HT1080 (cell line): Measurements from ENCODE around the gene CHMP5. TPM values are rescaled to one million over a fixed set of nuclear protein-coding genes. Genes with fewer than 3 reads are reported as not detected.
A peak's percentile ranks its signal among the peaks of the same experiment; 100 is the strongest.

Experiments used
- DNase-seq: peaks from one replicate; pipeline ENCODE4 v3.0.0-alpha.2; 2015; ENCODE audit warnings: low read depth
- total RNA-seq: library from RNA; depleted of rRNA; stranded (reverse); fragments of >200 nt; shearing (Covaris generic); gene quantifications from 2 replicates; pipeline ENCODE4 v1.2.3, GENCODE V29; 2014

Gene CHMP5
- total RNA-seq, 1 experiment from 2014 or later, result 86.5 TPM

DNA sequence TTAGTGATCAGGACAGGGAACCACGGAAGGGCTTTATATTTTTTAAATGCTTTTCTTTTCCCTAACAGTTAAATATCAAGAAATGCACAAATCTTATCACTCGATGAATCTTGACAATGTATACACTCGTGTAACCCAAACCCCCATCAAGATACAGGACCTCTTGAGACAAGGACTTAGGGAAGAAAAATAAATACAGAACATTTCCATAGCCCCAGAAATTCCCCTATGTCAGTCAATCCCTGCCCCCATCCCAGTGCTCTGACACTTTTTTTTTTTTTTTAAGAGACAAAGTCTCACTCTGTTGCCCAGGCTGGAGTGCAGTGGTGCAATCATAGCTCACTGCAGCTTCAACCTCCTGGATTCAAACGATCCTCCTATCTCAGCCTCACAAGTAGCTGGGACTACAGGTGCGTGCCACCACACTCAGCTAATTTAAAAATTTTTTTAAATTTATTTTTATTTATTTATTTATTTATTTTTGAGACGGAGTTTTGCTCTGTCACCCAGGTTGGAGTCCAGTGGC is 22.2 kb upstream of the CHMP5 start:
- DNase-seq, result no peak

DNA sequence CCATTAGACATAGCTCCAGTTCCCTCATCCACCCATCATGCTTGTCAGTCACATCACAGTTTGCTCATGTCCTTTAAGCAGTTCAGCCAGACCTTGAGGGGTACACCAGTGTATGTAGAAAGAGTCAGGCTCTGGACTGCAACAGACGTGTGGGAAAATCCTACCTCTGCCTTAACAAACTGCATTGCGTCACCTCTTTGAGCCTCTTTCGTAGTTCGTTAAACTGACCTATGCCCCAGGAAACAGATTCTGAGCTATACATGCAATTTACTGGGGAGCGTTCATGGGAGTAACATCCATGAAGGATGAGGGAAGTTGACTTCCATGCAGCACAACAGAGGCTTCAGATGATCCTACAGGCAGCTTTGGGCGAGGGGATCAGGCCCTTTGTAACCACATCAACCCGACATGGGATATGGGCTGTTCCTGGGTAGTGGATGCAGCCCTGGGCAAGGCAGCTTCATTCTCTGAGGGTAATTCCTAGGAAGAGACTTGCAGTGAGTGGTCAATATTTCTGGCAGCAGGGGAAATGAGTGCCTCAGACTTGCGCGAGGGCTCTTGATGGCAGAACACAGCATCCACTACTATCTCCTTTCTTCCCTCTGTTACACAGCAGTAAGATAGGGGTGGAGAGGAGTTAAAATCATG is 20.6 kb upstream of the CHMP5 start:
- DNase-seq, result no peak

DNA sequence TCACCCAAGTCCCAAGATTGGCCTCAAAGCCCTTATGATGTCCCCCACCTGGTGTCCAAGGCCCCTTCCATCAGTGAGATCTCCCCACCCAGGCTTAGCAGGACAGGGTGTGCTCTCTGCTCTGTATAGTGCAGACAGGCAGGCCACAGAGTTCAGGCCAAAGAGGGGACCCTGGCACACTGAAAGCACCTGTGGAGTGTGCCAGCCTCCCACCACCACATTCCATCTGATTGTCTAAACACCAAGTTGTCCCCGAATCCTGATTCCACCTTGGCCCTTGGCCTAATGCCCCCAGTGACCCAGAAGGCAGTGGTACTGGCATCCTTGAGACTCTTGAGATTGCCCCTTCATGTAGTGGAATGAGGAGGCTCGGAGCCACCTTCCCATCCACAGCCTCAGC is 19.5 kb upstream of the CHMP5 start:
- DNase-seq, result no peak

DNA sequence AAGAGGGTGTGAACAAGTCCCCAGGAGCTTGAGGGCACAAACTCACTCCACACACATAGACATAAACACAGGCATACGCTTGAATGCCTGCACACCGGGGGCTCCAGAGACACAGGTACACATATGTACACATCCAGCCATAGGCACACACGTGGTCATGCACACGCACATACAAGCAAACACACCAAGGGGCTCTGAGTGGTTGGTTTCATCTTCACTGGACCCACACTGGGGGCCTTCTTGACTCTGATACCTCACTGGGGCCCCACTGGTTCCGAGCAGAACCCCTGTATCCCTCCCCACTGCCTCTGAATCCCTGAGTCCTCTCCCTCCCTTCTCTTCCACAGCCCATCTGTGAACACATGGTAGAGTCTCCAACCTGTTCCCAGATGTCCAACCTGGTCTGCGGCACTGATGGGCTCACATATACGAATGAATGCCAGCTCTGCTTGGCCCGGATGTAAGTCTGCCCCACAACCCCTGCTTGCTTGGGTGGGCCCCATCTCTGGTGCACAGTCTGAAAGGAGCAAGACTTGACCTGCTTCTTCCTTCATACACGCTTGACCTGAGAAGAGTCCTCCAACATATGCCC is 18.5 kb upstream of the CHMP5 start:
- DNase-seq, result no peak

DNA sequence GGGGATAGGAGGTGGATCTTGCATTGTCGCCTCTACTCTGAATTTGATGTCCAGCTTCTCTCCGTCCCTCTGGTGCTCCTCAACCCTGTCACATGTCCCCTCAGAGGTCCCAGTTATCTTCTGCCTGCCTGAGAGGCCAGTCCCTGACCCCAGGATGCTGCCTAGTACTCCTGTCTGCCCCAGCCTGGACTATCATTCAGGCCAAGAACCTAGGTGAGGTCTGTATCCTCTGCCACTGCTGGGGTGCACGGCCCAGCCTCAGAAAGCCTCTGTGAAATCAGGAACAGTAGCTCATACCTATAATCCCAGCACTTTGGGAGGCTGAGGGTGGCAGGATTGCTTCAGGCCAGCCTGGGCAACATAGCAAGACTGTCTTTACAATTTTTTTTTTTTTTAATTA is 16.2 kb upstream of the CHMP5 start:
- no peak for DNase-seq

DNA sequence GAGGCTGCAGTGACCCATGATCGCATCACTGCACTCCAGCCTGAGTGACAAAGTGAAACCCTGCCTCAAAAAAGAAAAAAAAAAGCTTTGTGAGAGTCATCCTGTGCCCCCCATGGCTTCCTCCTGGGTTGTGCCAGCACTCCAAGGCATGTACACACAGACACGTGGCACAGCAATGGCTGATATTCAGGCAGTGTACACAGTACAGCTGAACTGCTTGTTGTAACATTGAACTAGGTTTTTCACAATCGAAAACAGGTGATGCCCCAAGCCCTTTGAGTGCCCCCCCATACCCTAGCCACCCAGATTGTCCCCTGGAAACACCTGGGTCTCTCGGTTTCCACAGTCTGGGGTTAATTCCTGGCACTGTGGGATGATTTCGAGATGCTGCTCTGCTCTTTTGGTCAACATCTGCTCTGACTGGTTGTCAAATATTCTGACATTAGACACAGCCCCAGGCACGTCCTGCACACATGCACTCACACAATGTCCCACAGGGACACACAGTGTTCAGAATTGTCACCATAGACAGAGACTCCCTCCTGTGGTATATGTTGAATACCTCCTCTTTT is 15.7 kb upstream of the CHMP5 start:
- DNase-seq, result peak; percentile 29

DNA sequence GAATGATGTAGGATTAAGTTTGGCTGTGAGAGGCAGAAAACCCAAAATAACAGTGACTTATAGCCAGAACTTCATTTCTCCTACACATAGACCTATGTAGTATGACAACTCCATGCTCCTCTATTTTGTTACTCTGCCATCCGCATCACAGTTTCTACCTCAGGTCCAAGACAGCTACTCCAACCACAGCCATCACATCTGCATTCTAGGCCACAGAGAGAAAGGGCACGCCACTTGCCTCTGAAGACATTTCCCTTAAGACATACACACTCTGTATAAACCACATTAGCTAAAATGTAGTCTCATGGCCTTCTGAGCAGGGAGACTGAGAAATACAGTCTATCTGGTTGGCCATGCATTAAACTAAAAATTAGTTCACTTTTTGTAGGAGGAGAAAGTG is 14.9 kb upstream of the CHMP5 start:
- no peak for DNase-seq

DNA sequence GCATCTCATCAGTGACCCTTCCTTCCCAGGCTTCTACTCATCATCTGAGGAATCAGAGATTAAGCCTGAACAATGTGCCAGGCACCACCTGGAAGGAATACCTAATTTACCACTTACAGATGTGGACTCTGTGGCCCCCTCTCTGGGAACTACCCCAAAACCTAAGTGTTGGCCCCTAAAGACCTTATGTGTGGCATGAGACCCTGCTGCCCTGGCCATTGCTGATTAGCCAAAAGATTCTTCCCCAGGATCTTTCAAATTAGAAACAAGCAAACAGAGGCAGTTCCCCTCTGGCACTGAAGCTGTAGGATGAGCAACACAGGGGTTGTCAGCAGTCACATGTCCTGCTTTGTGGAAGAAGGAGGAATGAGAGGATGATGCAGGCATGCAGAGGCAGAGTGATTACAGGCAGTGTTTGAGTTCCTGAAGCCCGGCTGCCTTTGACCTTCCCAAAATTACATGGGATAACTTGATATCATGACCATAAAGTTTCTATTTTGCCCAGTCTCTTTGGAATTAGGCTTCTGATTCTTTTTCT is 14.3 kb upstream of the CHMP5 start:
- DNase-seq, result peak; percentile 39

DNA sequence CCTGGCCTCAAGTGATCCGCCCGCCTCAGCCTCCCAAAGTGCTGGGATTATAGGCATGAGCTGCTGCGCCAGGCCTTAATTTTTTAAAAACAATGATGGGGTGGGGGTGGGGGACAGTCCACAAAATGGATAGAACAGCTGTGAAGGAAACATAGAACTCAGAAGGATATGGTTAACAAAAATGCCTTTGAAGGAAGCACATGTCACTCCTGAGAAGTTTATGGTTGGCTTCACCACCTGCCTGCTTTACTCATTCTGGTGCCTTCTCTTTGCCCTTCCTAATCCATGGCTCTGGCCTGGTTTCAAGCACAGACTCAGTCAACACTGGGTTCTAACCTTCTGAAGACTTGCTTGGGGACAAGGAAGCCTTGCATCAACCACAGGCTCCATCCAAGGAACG is 10.6 kb upstream of the CHMP5 start:
- DNase-seq, result no peak

DNA sequence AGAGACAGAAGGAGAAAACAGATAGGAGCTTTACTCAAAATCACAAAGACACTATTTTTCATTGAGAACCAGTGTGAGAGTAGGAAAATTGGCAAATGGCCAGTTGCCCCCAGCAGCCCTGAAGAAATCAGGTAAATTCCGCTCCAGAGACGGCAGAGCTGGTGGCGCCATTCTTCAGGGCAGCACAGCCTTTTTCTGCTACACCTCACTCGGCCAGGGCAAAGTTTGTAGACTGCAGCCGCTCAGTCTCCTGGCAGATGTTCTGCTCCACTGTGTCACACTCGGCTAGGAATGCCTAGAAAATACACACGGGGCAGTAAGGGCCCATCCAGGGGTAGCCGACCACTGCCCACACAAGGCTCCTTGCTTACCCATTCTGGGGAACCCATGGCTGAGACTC is 9.8 kb upstream of the CHMP5 start:
- no peak for DNase-seq

DNA sequence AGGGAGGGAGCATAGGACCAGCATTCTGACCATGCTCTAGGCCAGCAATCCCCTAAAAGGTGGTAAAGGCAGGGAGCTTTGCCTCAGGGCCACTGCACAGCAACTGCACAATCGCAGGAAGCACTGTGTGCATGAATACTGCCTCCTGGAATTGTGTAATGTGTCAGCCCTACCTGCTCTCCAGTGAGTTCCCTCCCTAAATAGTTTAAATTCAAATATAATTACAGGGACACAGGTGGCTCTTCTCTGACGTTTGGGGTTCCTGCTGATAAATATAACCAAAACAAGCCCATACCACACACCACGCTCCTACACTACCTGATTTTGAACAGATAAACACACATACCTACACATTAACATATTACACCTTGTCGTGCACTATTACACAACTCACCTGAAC is 9.4 kb upstream of the CHMP5 start:
- no peak for DNase-seq

DNA sequence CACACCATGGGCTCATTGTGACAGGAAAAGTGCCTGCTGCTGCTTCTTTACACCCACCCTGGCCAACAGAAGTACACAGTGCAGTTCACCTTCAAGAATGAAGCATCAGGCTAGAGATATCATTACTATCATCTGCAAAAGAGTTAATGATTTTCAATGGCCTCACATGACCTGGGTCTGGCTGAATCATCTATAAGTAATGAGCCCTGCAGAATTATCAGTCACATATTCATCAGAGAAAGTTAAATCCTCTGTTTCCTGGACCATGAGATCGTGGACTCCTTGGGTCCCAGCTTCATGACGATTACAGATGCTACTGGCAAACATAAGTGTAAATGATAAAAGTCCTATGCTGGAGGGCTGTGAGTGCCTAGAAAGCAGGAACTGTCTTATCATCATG is 8.6 kb upstream of the CHMP5 start:
- DNase-seq, result no peak

DNA sequence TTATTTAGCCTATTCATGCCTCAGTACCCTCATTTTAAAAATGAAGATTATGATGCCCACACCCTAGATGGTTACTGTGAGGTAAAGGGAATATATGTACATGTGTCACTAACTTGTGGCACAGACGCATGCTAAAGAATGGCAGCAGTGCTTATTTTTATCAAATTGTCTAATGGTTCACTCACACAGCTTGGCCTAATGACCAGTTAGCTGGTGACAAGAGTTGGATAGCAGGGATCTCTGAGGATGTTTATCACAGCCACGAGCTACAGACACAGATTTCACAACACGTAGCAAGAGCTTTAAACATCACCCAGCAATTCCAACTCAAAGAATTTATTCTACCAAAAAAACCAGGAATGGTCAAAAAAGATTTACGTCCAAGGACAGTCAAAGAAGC is 7.6 kb upstream of the CHMP5 start:
- DNase-seq, result no peak

DNA sequence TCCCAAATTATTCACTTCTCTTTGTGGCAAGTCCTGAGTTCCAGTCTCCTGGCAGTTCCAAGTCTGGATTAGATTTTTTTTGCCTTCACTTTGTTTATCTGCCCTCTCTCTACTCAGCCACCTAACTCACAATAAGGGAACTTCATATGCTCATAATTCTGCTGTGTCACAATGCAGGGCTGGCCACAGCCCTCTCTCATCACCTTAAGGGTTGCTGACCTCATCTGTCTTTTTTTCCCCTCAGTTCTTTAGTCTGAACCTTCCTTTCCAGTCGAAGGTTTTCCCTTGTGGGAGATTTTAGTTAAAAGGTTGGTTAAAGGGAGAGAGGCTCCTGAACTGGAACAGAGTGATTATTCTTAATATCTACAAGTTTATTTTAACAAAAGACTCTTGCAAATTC is 4.5 kb upstream of the CHMP5 start:
- no peak for DNase-seq

DNA sequence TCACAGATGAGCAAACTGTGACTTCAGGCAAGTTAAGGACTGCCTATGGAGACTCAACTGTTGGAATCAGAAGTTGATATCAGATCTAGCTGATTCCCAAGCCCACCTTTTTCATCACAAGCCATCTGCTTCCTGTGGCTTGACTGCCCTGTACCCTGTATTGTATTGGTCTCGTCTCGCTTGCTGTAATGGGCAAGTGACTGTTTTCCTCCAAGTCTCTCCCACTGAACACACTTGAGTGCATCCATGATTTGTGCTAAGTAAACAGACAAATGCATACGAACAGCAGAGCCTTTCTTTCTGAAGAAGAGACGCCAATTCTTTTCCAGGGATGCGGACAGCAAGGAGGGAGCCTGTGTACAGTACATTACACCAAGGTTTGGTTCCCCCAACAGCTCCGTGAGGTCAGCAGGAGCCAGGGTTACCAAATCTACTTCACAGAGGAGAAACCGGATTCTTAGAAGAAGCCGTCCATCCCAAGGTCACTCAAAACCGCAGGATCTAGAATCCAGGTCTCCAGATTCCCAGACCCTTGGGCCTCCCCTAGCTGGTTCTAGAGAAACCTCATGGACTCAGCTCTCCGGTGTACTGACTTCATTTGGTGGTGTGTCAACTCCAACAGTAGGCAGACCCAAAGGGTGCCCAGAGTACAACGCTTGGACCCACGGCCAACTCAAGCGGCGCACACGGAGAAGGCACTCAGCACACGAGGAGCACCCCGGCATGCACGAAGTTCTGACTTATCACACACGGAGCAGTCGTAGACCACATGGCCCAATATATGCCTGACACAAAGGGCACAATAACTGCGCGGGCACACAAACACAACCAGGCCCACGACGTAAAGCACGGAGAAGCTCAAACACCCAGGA is 1.5 kb upstream of the CHMP5 start:
- DNase-seq, result peak; percentile 15

DNA sequence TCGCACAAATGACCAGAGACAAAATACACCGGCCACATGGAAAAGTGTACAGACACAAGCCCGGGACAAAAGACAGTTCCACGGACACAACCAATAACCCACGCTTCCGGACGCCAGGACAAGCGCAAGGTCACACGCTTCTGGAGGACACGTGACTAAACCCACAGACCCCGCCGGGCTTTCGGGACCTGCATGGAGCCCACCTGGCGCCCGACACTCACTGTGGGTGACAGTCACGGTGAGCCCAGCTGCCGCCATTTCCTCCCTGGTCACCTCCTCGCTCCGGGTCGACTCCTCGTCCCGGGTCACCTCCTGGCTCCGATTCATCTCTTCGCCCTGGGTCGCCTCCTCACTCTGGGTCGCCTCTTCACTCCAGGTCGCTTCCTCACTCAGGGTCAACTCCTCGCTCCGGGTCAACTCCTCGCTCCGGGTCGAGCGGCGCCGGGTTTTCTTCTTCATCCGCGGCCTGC is 811 bp upstream of the CHMP5 start:
- peak; percentile 11 for DNase-seq

DNA sequence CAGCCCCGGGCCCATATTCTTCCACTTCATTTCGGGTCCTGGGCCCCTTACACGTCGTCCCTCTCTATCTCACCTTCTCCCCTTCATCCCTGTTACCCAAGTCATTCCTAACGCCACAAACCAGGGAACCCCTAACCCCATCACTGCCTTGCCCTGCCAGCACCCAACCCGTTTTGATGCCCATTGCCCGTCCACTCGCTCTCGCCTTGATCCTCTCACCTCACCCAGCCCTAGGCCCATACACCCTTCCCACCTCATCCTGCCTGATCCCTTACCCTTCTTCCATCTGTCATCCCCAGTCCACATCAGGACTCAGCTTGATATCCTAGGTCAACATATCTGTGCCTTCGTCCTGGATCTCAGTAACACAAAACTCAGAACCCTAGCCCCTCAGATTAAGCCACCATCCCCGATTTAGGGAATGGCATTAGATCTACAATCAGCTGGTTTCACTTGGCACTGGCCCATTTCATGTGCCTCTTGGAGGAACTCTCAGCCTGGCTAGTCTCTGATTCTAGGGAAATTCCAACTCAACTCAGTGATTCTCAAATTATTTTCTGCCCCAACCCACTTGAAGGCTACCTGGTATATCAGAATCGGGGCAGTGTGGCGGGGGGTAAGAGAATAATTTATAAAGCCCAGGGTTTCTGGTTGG is 489 bp downstream of the CHMP5 start:
- no peak for DNase-seq

DNA sequence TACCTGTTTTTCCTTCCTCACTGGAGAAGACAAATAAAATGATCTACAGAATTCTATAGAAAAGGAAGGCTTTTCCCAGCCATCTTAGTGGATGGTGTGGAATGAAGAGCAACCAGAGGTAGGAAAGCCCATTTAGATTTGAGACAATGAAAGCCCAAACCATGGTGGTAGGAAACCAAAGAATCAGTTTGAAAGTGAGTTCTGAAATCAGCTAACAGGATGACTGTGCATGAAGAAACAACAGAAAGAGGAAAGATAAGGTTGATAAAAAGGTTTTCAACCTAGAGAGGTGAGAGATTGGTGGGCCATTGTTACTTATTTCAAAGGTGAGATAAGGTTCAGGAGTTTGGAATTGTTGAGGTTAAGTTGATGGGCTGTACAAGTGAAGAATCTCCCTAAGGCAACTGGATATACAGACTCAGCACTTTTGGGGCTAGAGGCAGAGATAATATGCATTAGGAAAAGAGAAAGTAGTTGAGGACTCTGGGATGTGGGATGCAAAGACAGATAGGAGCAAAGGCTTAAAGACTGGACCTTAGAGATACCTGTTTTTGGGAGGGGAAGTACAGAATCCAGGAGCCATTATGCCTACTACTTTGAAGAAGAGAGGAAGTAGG is 2.4 kb downstream of the CHMP5 start:
- no peak for DNase-seq

DNA sequence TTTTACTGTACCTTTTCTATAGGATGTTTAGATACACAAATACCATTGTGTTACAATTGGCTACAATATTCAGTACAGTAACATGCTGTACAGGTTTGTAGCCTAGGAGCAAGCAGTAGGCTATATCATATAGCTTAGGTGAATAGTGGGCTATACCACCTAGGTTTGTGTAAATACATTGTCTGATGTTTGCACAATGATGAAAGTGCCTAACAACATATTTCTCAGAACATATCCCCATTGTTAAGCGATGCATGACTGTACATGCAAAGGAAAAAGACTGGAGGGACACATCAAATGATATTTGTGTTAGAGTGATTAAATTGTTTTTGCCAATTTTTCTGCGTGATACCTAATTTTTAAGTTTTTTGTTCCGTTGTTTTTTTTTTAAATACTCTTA is 5.3 kb downstream of the CHMP5 start:
- no peak for DNase-seq

DNA sequence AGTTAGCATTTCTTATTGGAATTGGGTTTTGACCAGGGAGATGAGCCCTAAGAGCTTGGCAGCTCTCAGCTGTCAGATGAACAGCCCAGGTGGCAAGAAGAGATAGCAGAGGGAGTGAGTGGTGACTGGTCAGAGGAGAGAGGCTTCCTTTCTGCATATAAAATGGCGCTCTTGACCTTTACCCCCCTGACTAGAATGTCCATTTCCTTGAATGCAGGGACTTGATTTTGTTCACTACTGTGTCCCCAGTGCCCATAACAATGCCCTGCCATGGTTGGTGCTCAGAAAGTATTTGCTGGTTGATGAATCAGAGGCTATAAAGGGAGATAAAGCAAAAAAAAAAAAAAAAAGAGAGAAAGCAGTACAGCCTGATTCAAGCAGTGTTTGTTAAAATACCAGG is 7.2 kb downstream of the CHMP5 start:
- DNase-seq, result peak; percentile 20
